AG10803 (cell line): ENCODE results near the gene WTIP.
"Not testable (repeated sequence)": the region's sequence is repeated elsewhere in the genome, so short reads cannot be mapped to it uniquely, and the experiment has no call there.

Experiments used
- DNase-seq: peaks from one replicate; pipeline ENCODE4 v3.0.0; 2010; ENCODE audit warnings: low read depth
- H3K4me3 ChIP-seq: 2 replicates; pipeline ENCODE4 v1.5.1; 2011; ENCODE audit warnings: mild to moderate bottlenecking, low read length, control low read depth
- CTCF ChIP-seq: conservative IDR thresholded peaks from 2 replicates; pipeline ENCODE4 v1.5.1; 2011; ENCODE audit warnings: mild to moderate bottlenecking, low read length, control low read depth, inconsistent platforms

The WTIP gene

GRCh38 chr19:34506026-34506370, 24.4 kb downstream of the WTIP start:
- no peak for DNase-seq
- H3K4me3 ChIP-seq: no peak overlapping the region
- TF ChIP-seq CTCF: no peak

- DNase-seq: no peak
- no peak overlapping the region for H3K4me3 ChIP-seq
- TF ChIP-seq CTCF: no peak
These were observed 26.0 kb downstream of the WTIP start for GRCh38 chr19:34507414-34508067.

- DNase-seq: no peak
These were observed 27.0 kb downstream of the WTIP start for GRCh38 chr19:34508540-34508939.

GRCh38 chr19:34510904-34511303, 29.3 kb downstream of the WTIP start:
- H3K4me3 ChIP-seq, DNase-seq: not testable (repeated sequence)

More at GRCh38 chr19:34508540-34508939, 27.0 kb downstream of the WTIP start:
- no peak for TF ChIP-seq CTCF
- H3K4me3 ChIP-seq: no peak overlapping the region

- no peak for TF ChIP-seq CTCF
- DNase-seq: no peak
- H3K4me3 ChIP-seq: no peak overlapping the region
These were observed 30.8 kb downstream of the WTIP start for GRCh38 chr19:34512254-34512822.

GRCh38 chr19:34513767-34514166, 32.2 kb downstream of the WTIP start:
- no peak overlapping the region for H3K4me3 ChIP-seq
- no peak for TF ChIP-seq CTCF
- no peak for DNase-seq

GRCh38 chr19:34519602-34520001, 38.0 kb downstream of the WTIP start:
- no peak for TF ChIP-seq CTCF
- no peak overlapping the region for H3K4me3 ChIP-seq
- DNase-seq: no peak

- DNase-seq: no peak
- TF ChIP-seq CTCF: no peak
- no peak overlapping the region for H3K4me3 ChIP-seq
These were observed 41.9 kb downstream of the WTIP start for GRCh38 chr19:34523408-34523807.
